Fibroblast of skin of left biceps (primary cell): ENCODE measurements around the gene TOMM70.
"Not testable (repeated sequence)": the region's sequence is repeated elsewhere in the genome, so short reads cannot be mapped to it uniquely, and the experiment has no call there.

Source experiments
- DNase-seq, 2 experiments: peaks; one replicate each; pipeline ENCODE4 v3.0.0-alpha.2; 2013; ENCODE audit warnings: low read depth in 2 of 2

TOMM70 gene

DNA sequence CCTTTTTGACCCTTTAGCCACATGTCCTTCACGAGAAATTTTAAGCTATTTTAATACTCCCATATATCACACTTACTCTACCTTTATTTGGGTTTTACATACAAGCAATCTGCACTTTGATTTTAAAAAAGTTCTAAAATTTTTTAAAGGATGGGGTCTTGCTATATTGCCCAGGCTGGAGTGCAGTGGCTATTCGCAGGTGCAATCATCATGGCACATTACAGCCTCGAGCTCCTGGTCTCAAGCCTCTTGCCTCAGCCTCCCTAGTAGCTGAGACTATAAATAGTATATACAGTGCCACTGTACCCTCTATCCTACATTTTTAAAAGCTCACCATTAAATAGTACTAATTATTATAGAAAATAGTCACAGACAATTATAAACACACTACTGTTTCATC is 36.5 kb downstream of the TOMM70 start:
- no peak for DNase-seq

DNA sequence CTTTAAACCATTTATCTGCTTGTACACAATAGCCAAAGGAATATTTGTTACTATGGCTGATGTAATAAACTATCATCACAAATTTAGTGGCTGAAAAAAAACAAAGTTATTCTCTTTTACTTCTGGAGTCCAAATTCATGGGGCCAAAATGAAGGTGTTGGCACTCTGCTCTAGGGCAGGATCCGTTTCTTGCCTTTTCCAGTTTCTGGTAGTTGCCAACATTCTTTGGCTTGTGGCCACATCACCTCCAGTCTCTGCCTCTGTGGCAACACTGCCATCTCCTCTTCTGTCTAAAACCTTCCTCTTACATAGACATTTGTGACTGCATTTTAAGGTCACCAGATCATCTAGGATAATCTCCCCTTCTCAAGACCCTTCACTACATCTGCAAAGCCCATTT is 39.0 kb downstream of the TOMM70 start:
- no peak for DNase-seq

DNA sequence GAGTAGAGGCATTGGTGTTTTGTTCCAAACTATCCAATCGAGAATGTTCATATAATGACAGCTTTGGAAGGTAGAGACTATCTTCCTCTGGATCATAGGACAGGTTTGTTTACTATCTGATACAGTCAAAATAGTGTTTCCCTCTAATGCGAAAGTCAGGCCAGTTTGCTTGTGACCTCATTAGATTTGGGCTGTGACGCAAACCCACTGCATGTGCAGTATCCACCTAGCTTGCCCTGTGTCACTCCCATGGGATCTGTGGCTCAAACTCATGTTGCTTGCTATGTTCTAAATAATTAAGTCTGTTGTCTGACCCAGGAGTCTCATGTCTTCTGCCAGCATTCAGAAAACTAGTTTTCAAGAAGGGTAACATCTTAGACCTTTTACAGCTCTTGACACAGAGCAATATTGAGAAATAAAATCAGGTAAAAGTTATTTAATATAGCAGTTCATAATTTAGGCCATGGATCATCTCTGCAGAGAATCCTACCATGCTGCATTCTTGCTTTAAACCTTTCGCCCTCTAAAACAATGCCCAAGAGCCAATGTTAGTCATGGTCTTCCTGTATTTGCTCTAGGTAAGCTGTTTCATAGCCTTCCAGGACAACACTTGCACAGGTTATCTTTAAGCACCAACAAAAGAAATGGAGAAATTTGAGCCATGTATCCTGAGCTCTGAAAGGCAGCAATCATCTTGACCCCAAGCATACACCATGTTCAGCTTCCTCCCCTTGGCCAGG is 40.0 kb downstream of the TOMM70 start:
- DNase-seq, result no peak

DNA sequence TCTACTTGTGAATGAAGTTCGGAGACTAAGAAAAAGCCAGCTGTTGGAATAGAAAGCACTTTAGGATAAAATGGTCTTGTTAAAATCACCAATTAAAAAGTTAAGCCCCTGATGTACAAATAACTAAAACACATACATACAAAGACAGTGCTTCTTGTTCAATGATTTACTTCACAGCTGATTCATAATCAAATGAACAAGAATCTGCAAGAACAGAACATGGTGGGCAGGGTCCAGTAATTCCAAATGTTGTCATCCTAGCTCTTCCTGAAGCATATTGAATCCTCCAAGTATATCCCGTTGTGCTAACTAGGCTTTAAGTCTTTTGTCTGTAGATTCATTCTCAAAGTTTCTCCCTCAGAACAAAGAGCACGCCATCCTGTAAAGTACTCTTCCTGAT is 41.9 kb downstream of the TOMM70 start:
- DNase-seq, result no peak

DNA sequence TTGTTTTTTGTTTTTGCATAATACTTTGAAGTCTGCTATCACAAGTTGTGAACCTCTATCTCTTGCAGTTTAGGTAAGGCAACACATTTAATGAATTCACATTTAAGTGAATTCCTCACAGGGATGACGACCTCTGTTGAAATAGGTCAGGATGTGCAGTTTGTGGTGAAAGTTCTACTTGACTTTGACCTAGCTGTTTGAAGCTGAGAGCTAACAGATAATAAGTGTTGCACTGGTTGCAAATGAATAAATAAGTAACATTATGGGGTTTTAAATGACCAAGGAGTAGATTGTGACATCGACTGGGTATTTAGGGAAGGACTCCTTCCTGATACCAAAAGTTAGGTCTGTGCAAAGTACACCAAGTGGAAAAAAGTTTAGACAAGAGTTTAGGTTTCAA is 42.5 kb downstream of the TOMM70 start:
- no peak for DNase-seq

DNA sequence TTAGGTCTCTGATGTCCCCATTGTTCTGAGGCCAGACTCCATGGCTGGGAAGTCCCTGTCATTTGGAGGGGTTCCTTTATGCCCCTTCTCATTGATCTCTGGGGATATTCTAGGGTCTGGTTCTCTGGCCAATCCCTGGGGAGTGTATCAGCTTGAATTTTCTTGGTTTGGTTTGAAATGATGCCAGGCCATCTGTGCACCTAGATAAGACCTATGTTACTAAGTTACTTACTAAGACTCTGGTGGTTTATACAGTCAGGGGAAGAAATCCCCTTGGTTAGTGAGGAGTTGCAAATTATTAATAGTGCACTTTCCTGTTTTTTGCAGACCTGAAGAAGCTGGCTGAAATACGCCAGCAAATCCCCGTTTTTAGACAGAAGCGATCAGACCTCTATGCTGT is 46.0 kb downstream of the TOMM70 start:
- DNase-seq, result no peak

DNA sequence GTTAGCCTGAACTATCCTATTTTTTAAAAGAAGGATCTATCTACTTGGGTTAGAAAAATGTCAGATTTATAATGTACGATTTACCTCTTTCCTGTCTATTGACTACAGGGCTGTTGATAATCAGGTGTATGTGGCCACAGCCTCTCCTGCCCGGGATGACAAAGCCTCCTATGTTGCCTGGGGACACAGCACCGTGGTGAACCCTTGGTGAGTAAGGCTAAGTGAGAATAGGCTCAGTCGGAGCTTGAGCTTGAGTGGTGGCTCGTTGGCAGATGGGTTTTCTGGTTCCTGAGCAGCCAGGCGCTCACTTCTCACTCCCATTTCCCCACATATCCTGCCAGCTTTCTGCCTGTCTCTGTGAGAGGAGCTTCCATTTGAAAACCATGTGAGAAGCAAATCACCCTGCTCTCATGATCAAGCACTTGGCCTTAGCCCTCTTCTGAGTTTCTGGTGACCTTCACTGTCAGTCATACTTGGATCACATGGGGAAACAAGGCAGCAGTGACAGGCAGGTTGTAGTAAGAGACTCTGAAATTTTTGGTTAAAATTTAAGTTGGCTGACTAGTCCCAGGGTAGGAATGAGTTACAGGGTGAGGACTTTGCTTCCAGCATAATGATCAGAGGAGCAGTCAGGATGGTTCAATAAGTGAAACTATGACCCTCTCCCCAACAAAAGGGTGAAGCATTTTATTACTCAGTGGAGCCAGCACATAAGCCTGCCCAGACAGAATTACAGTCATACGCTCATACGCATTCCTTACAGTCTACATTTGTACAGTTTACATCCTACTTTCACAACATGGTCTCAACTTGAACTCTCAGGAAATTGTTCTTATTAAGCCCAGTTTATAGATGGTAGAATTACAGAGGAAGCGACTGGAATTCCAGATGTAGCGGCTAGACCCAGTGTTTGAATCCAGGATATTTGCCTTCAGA is 48.3 kb downstream of the TOMM70 start:
- peak; percentile 21 to 24 for DNase-seq

DNA sequence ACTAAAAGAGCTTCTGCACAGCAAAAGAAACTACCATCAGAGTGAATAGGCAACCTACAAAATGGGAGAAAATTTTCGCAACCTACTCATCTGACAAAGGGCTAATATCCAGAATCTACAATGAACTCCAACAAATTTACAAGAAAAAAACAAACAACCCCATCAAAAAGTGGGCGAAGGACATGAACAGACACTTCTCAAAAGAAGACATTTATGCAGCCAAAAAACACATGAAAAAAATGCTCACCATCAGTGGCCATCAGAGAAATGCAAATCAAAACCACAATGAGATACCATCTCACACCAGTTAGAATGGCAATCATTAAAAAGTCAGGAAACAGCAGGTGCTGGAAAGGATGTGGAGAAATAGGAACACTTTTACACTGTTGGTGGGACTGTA is 49.1 kb downstream of the TOMM70 start:
- not testable (repeated sequence) for DNase-seq

DNA sequence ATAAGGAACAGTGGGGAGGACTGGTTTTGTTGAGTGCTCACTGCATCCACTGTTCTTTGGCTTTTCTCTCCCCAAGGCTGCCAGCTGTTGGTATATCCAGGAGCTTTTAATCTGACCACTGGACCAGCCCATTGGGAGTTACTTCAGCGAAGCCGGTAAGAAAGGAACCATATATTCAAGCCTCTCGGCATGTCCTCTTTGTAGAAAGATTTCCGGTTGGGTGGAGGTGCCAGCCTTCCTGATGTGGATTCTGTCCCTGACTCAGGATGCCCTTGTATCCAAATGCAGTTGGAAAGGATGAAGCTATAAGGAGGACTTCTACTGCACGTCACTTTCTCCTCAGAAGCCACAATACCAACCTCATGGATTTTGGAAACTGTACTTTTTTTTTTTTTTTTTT is 52.2 kb downstream of the TOMM70 start:
- DNase-seq, result no peak

DNA sequence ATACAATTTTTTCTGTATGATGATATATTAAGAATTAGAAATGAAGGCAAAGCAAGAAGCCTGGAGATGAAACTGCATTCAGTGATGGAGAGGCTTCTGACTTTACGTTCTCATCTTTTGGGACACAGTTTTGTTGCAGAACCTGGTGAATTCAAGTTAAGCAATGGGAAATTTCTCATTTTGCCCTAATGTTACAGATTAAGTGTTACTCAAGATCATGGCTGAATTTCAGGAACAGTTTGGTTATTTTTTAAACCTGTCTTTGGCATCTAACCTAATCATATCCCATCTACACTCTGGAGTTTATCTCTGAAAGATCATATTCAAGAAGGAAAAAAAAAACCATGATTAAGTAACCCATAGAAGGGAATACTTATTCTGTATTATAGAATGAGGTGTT is 60.4 kb downstream of the TOMM70 start:
- no peak for DNase-seq

DNA sequence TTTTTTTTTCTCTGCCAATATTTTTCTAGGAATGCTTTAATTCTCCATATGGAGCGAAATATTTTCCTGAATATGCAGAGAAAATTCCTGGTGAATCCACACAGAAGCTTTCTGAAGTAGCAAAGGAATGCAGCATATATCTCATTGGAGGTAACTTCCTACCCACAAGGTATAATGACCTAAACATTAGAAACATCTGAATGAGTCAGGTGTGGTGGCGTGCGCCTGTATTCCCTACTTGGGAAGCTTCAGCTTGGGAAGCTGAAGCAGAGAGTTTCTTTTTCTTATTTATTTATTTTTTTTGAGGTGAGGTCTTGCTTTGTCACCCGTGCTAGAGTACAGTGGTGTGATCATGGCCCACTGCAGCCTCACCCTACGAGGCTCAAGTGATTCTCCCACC is 61.1 kb downstream of the TOMM70 start:
- no peak for DNase-seq

DNA sequence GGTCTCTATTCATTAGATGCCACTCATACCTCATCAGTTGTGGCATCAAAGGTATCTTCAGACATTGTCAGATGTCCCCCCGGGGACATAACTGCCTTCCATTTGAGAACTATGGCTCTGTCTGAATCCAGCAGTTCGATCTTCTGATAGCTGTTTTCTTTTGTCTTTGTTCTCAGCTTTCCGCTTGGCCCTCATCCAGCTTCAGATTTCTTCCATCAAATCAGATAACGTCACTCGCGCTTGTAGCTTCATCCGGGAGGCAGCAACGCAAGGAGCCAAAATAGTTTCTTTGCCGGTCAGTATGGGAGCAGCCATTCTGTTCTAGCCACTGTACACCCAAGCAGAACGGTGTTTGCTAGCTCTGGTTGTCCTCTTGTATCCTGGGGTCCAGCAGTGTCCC is 62.0 kb downstream of the TOMM70 start:
- DNase-seq, result no peak

DNA sequence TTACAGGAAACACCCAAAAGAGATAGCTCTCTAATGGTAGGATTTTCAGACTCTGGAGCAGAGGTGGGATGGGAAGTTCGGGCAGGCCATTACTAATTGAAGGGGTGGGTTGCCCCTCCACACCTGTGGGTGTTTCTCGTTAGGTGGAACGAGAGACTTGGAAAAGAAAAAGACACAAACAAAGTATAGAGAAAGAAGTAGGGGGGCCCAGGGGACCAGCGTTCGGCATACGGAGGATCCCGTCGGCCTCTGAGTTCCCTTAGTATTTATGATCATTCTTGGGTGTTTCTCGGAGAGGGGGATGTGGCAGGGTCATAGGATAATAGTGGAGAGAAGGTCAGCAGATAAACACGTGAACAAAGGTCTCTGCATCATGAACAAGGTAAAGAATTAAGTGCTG is 64.7 kb downstream of the TOMM70 start:
- DNase-seq, result not testable (repeated sequence)

DNA sequence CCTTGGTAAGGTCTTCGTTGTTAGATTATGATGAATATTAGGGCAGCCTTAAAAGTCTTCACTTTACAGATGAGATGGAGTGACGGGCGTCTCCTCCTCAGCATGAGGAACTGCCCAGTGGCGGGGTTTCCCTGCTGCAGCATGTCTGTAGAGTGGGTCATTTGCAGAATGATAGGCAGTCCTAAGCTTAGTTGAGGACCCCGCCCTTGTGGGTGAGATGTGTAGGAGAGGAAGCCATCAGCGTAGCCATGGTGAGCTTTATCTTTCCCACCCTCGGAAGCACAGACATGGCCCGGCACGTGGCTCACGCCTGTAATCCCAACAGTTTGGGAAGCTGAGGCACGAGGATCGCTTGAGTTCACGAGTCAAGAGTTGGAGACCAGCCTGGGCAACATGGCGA is 65.5 kb downstream of the TOMM70 start:
- DNase-seq, result no peak

DNA sequence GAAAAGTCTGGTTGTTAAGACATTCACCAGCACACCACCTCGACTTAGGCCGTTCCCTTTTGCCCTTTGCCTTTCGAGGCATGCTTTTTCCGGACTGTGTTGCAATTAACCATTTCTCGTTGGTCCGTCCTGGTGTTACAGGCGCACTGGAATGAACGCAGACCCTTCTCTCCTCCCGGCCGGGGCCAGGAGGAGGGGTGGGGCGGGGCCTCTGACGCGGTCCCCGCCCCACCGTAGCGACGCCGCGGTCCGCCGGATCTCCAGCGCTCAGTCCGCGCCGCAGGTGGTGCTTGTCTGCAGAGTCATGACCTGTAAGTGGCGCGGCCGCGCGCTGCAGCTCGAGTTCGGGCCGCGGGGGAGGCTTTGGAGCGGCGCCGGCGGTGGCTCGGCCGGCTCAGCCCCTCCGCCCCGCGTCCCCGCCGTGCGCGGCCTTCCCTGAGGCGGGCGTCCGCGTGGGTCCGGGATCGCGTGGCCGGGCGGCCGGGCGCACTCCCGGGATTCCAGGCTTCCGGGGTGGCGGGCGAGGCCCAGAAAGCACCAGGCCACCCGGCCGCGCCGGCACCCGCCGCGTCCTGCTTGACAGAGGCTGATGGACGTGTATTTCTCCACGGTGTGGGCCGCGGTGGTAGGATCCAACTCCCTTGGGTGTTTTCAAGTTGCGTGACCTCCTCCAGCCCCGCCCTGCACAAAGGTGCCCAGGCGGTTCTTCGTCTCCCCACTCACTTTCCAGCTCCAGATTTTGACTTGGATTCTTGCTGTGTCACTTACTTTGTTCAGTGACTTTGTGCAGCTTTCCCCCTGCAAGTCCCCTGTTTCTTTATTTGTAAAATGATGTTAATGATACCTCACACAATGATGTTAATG is 66.2 kb downstream of the TOMM70 start, which contains the start of gene NIT2:
Gene NIT2, plus strand, starts transcription at position 270 of the 864 bp plus-strand sequence. Its CDS starts 35 bp downstream, at position 305.
- DNase-seq, result peak; percentile 23 to 33

DNA sequence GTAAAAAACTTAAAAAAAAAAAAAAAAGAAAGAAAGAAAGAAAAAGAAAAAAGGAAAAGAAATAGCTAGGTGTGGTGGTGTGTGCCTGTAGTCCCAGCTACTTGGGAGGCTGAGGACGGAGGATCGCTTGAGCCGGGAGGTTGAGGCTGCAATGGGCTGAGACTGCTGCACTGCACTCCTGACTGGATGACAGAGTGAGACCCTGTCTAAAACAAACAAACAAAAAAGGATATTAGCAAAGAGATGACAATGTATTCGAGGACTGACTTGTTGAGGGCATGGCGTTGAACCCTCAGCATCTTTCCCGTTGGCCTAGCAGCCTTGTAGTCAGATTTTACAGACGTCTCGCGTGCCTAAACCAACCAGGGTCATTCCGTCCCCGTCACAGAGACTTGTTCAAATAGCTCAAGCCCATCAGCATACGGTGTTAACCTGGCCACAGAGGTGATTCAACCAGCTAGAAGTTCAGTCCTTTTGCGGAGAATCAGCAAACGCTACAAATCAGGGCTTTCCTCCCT is 66.9 kb downstream of the TOMM70 start:
- no peak for DNase-seq

DNA sequence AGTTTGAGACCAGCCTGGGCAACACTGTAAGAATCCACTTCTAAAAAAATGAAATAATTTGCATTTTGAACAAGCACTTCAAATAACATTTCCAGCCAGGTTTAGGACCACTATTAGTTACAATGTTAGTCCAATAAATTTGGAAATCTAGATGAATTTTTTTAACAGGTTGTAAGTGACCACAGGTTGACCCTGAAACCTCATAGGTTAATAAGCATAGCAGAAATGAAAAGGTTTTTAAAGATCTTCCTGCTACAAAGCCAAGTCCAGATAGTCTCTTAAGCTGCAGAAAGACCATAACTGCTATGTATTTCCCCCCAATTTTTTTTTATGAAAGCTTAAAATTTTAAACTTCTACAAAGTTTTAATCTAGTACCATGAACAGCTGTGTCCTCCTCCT is 67.8 kb downstream of the TOMM70 start:
- no peak for DNase-seq

DNA sequence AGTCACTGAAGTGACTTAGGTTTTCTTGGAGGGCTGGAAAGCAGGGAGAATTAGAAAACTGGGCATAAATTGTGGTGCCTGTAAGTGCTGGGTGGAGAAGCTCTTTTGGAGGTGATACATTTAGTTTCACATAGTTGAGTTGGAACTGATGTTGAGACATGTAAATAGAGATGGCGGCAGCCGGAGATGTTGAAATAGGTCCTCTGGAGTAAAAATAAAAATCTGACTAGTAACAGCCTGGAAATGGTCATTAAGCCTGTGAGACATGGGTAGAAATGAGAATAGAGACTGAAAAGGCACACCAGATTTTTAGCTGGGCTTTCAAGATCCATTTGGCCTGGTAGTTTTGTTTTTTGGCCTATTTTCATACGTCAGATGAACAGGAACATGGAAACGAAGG is 69.2 kb downstream of the TOMM70 start:
- no peak for DNase-seq

DNA sequence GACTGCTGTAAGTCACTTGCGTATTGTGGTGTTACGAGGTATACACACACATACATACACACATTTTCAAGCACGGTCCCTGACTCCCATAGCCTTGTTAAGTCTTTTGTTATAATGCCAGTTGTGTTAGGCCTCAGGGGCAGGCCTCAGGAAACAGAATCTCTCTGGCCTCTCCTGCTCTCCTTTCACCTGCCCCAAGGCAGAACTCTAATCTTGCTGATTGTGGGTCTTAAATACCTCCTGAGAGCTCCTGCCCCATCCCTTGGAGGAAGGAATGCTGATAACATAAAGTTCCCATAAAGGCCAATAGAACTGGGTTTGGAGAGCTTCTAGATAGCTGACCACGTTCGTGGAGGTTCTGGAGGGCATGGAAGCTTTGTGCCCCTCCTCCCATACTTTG is 70.2 kb downstream of the TOMM70 start:
- no peak for DNase-seq

DNA sequence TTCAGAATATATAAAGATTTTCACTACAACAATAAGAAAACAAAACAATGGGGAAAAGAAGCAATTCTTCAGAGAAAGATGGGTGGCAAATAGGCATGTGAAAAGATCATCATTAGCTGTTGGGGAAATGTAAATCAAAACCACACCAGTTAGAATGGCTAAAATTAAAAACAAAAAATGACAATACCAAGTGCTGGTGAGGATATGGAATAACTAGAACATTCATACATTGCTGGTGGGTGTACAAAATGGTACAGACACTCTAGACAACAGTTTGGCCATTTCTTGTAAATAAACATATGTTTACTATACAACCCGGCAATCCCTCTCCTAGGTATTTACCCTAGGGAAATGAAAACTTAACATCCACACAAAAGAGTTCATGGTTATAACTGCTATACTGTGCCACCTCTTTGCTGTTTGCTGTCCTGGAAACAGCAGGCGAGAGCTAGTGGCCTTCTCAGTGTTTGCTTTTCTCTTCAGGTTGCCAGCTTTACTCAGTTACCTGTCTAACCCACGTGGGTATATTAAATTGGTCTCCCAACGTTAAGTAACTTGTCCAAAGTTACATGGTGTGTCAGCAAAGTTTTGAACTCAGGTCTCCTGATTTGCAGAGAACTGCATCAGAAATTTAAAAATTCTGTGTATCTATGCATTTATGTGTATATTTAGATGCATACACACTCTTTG is 70.9 kb downstream of the TOMM70 start:
- DNase-seq, result no peak

DNA sequence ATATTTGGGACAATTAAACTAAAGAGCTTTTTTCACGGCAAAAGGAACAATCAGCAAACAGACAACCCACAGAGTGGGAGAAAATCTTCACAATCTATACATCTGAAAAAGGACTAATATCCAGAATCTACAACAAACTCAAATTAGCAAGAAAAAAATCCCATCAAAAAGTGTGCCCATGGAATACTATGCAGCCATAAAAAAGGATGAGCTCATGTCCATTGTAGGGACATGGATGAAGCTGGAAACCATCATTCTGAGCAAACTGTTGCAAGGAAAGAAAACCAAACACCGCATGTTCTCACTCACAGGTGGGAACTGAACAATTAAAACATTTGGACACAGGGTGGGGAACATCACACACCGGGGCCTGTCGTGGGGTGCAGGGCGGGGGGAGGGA is 73.5 kb downstream of the TOMM70 start:
- not testable (repeated sequence) for DNase-seq
